ENCODE data around the gene GALNT16.

DNA sequence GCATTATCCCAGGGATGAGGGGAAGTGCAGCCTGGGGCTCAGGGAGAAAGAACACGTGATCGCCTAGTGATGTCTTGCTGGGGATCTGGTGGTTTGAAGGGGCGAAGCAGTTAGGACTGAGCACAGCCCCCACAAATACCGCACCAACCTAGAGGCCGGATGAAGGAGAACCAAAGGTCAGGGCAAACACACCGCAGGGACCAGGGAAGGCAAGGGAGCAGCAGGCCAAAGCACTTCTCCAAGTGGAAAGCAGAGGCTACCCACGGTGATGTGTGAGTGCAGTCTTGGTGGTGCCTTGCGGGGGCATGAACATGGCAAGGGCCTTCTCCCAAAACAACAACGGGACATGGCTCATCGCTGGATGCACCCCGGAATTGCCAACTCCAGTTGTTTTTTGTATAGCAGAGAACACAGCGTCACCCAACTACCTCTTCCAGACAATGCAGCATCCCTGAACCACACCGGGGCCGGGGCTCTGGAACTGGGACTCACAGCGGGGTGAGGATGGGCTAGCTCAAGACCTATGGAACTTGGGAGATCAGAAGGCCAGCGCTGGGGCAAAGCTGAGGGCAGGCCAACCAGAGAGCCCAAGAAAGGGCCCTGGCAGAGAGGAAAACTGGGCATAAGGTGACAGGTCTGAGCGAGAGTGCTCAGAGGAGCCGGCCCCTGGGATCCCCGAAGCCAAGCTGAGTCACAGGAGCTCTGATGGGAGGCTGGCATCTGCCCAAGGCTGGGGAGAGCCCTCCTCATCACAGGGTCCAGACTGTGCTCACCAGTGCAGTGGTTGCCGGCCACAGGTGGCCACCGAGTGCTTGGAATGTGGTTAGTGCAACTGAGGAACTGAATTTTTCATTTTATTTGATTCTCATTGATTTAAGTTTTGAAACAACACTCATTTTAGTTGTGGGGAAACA lies 11.1 kb downstream of the GALNT16 start:
- TF ChIP-seq CTCF (IDR thresholded peaks at IDR 0.05) (no peak), EZH2phosphoT487 (IDR thresholded peaks at IDR 0.05) (no peak), EZH2 (IDR thresholded peaks at IDR 0.05) (no peak)
